ENCODE results near the gene CDK5RAP1.

GRCh38 chr20:33391722-33392415, 9.4 kb downstream of the CDK5RAP1 start:
- TF ChIP-seq CTCF (IDR thresholded peaks at IDR 0.05) (no peak), CREB1 (CRISPR knock-in tag; IDR thresholded peaks at IDR 0.05) (no peak), ZNF232 (CRISPR knock-in tag; IDR thresholded peaks at IDR 0.05) (no peak), RORB (CRISPR knock-in tag; IDR thresholded peaks at IDR 0.05) (no peak), ATF6 (CRISPR knock-in tag; IDR thresholded peaks at IDR 0.05) (no peak), NR3C1 (CRISPR knock-in tag; conservative IDR thresholded peaks at IDR 0.05; ENCODE audit: low read depth) (no peak), ZNF423 (CRISPR knock-in tag; IDR thresholded peaks at IDR 0.05) (no peak), JAZF1 (CRISPR knock-in tag; IDR thresholded peaks at IDR 0.05) (no peak), ZMAT4 (CRISPR knock-in tag; IDR thresholded peaks at IDR 0.05) (no peak), IRF1 (CRISPR knock-in tag; IDR thresholded peaks at IDR 0.05) (no peak), CREM (CRISPR knock-in tag; IDR thresholded peaks at IDR 0.05) (no peak), MAX (CRISPR knock-in tag; IDR thresholded peaks at IDR 0.05) (no peak), NFE2L1 (CRISPR knock-in tag; IDR thresholded peaks at IDR 0.05) (no peak), USF2 (CRISPR knock-in tag; IDR thresholded peaks at IDR 0.05) (no peak)

Data from WTC11 (cell line).